ENCODE results near the gene MYOD1. TPM values are rescaled to one million over a fixed set of nuclear protein-coding genes. Genes with fewer than 3 reads are reported as not detected.
A peak's percentile ranks its signal among the peaks of the same experiment; 100 is the strongest.

MYOD1 gene
- total RNA-seq, 1 experiment from 2014 or later, result not detected

DNA sequence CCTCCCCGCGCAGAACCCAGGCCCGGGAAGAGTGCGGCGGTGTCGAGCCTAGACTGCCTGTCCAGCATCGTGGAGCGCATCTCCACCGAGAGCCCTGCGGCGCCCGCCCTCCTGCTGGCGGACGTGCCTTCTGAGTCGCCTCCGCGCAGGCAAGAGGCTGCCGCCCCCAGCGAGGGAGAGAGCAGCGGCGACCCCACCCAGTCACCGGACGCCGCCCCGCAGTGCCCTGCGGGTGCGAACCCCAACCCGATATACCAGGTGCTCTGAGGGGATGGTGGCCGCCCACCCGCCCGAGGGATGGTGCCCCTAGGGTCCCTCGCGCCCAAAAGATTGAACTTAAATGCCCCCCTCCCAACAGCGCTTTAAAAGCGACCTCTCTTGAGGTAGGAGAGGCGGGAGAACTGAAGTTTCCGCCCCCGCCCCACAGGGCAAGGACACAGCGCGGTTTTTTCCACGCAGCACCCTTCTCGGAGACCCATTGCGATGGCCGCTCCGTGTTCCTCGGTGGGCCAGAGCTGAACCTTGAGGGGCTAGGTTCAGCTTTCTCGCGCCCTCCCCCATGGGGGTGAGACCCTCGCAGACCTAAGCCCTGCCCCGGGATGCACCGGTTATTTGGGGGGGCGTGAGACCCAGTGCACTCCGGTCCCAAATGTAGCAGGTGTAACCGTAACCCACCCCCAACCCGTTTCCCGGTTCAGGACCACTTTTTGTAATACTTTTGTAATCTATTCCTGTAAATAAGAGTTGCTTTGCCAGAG, 2.0 kb downstream of the MYOD1 start (continued):
- TF ChIP-seq YY1 (IDR thresholded peaks at IDR 0.05; ENCODE audit: extremely low read depth, insufficient replicate concordance, low read depth, low read length), result no peak

DNA sequence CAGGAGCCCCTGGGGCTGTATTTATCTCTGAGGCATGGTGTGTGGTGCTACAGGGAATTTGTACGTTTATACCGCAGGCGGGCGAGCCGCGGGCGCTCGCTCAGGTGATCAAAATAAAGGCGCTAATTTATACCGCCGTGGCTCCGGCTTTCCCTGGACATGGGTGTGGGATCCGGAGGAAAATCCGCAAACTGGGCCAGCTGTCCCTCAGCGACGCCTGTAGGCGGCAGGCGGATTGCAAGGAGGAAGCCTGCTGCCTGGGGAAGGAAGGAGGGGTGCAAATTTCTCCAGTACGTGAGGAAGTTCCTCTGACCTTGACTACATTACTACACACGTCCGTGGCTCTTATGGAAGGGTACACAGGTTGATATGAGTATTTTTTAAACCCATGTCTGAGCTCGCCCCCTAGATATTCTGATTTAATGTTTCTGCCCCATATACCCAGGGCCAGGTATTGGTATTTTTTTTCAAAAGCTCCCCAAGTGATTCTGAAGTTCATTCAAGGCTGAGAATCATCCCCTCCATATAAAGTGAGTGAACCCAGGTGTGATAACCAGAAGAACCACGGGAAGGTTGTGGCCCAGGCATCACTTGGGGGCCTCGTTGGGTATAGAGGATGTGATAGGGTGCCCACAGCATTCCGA, 2.8 kb downstream of the MYOD1 start:
- Histone ChIP-seq H3K79me2 (ENCODE audit: insufficient read depth, low read length) (no peaks in the 10 kb centered on the region), H3K4me1 (ENCODE audit: control insufficient read depth in 1 of 2, insufficient read depth in 2 of 2, low read length in 2 of 2) (peaks cover 2 to 10% of the 10 kb centered on the region in 2 experiments; a peak in 3 of 4 replicates), H3K4me2 (ENCODE audit: low read length) (peak overlapping the region; percentile 61), H3K9me2 (ENCODE audit: insufficient read depth) (no peaks in the 10 kb centered on the region), H3K36me3 (ENCODE audit: control insufficient read depth in 1 of 2, insufficient read depth in 2 of 2, low read length in 2 of 2) (no peaks in the 10 kb centered on the region), H3K27ac (ENCODE audit: low read depth, low read length) (no peak overlapping the region), H3K4me3 (replicated peaks in 1 of 2; ENCODE audit: low read depth in 1 of 2, low read length in 2 of 2) (no peak overlapping the region), H2AFZ (ENCODE audit: low read depth, low read length, poor library complexity, severe bottlenecking) (peak overlapping the region; percentile 82), H4K20me1 (ENCODE audit: insufficient read depth) (no peaks in the 10 kb centered on the region), H3K27me3 (ENCODE audit: insufficient read depth, low read length) (peaks cover 11% of the 10 kb centered on the region; the same call in 1 of the 2 replicates), H3K9ac (ENCODE audit: low read length) (no peak overlapping the region), H3K9me3 (ENCODE audit: control insufficient read depth in 1 of 2, insufficient read depth in 1 of 2, low read depth in 1 of 2, low read length in 2 of 2) (no peaks in the 10 kb centered on the region)
- DNase-seq (ENCODE audit: low read depth, low spot score) (peak; percentile 41), ATAC-seq (peak; percentile 96)
- intact Hi-C loops (cut with micrococcal nuclease), result loop anchor here (2.0 kb wide), 1 partner anchor 123 kb away; no protein-coding TSS in a partner anchor
- CTCF ChIA-PET, result interaction anchor here (1.4 to 3.4 kb wide), 3 partner anchors 9 to 123 kb away, joined by 4 to 18 read pairs (median 11); no protein-coding TSS in a partner anchor
- BruUV-seq (replicated peaks), result no TSS peak
- POLR2A ChIA-PET, result interaction anchor here (1.2 kb wide), 1 partner anchor 9 kb away, joined by 4 read pairs; no protein-coding TSS in a partner anchor
- TF ChIP-seq, protein P1, sequence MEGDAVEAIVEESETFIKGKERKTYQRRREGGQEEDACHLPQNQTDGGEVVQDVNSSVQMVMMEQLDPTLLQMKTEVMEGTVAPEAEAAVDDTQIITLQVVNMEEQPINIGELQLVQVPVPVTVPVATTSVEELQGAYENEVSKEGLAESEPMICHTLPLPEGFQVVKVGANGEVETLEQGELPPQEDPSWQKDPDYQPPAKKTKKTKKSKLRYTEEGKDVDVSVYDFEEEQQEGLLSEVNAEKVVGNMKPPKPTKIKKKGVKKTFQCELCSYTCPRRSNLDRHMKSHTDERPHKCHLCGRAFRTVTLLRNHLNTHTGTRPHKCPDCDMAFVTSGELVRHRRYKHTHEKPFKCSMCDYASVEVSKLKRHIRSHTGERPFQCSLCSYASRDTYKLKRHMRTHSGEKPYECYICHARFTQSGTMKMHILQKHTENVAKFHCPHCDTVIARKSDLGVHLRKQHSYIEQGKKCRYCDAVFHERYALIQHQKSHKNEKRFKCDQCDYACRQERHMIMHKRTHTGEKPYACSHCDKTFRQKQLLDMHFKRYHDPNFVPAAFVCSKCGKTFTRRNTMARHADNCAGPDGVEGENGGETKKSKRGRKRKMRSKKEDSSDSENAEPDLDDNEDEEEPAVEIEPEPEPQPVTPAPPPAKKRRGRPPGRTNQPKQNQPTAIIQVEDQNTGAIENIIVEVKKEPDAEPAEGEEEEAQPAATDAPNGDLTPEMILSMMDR (IDR thresholded peaks at IDR 0.05 in 2 of 3, conservative IDR thresholded peaks at IDR 0.05 in 1 of 3; ENCODE audit: borderline replicate concordance in 1 of 3, insufficient read depth in 1 of 3, low read depth in 2 of 3, low read length in 2 of 3), result peak; percentile 69 to 87 (median 76)
- no peak for TF ChIP-seq EGR1 (IDR thresholded peaks at IDR 0.05; ENCODE audit: low read depth)
- TF ChIP-seq ELF1 (IDR thresholded peaks at IDR 0.05; ENCODE audit: borderline replicate concordance, low read depth), result no peak
- TF ChIP-seq SIN3A (IDR thresholded peaks at IDR 0.05; ENCODE audit: low read depth), result no peak
- TF ChIP-seq RAD21 (IDR thresholded peaks at IDR 0.05; ENCODE audit: low read depth), result peak; percentile 76
- RAD21 ChIA-PET (ENCODE audit: low non-redundant PET in 1 of 2, low total read pairs in 2 of 2, uncharacterized antibody in 2 of 2, unreplicated experiment in 2 of 2), result interaction anchor here in 1 of 2 experiments (1.1 kb wide), 1 partner anchor 9 kb away, joined by 5 read pairs; no protein-coding TSS in a partner anchor
